HEK293T (cell line): ENCODE measurements around the gene PALLD.

Experiments used
- CTCF ChIA-PET: fragments of 350-600 bp; formaldehyde crosslinking; extraction: SDS; loops from one replicate; lab custom pipeline; 2021; ENCODE audit warnings: antibody characterized with exemption, inconsistent platforms; lab: Yijun Ruan, JAX
- POLR2A ChIA-PET: fragments of 350-600 bp; formaldehyde crosslinking; extraction: SDS; loops from one replicate; lab custom pipeline; 2020; ENCODE audit warnings: antibody characterized with exemption, inconsistent platforms; lab: Yijun Ruan, JAX
- DNase-seq: peaks from one replicate; pipeline ENCODE4 v3.0.0; 2012; ENCODE audit warnings: mixed read lengths; ENCODE audit errors: extremely low spot score
- ARNT ChIP-seq: fragments of 450-650 bp; IDR thresholded peaks from 2 replicates; pipeline ENCODE4 v1.6.1; 2017; ENCODE audit warnings: mild to moderate bottlenecking
- BHLHE40 ChIP-seq: fragments of 450-650 bp; IDR thresholded peaks from 2 replicates; pipeline ENCODE4 v1.6.1; 2016; ENCODE audit warnings: mild to moderate bottlenecking, moderate library complexity, borderline replicate concordance
- CTBP1 ChIP-seq: fragments of 450-650 bp; IDR thresholded peaks from 2 replicates; pipeline ENCODE4 v1.6.1; 2016; ENCODE audit warnings: borderline replicate concordance
- ELF4 ChIP-seq: fragments of 450-650 bp; IDR thresholded peaks from 2 replicates; pipeline ENCODE4 v1.6.1; 2017; ENCODE audit warnings: antibody characterized with exemption
- FOXA1 ChIP-seq: fragments of 450-650 bp; IDR thresholded peaks from 2 replicates; pipeline ENCODE4 v1.6.1; 2016; ENCODE audit warnings: mild to moderate bottlenecking
- FOXK2 ChIP-seq: fragments of 450-650 bp; IDR thresholded peaks from 2 replicates; pipeline ENCODE4 v1.6.1; 2016; ENCODE audit warnings: mild to moderate bottlenecking
- FOXM1 ChIP-seq: fragments of 450-650 bp; IDR thresholded peaks from 2 replicates; pipeline ENCODE4 v1.6.1; 2017; ENCODE audit warnings: mild to moderate bottlenecking, borderline replicate concordance
- HDGF ChIP-seq: fragments of 450-650 bp; IDR thresholded peaks from 2 replicates; pipeline ENCODE4 v1.6.1; 2017; ENCODE audit warnings: antibody characterized with exemption, borderline replicate concordance
- L3MBTL2 ChIP-seq: fragments of 450-650 bp; conservative IDR thresholded peaks from 2 replicates; pipeline ENCODE4 v1.6.1; 2016; ENCODE audit warnings: mild to moderate bottlenecking
- LEF1 ChIP-seq: fragments of 450-650 bp; IDR thresholded peaks from 2 replicates; pipeline ENCODE4 v1.6.1; 2017; ENCODE audit warnings: mild to moderate bottlenecking, borderline replicate concordance
- NFRKB ChIP-seq: fragments of 450-650 bp; IDR thresholded peaks from 2 replicates; pipeline ENCODE4 v1.6.1; 2016; ENCODE audit warnings: mild to moderate bottlenecking, moderate library complexity
- PKNOX1 ChIP-seq: fragments of 450-650 bp; IDR thresholded peaks from 2 replicates; pipeline ENCODE4 v1.6.1; 2016
- SP1 ChIP-seq: fragments of 450-650 bp; IDR thresholded peaks from 2 replicates; pipeline ENCODE4 v1.6.1; 2017
- SUZ12 ChIP-seq: fragments of 450-650 bp; IDR thresholded peaks from 2 replicates; pipeline ENCODE4 v1.6.1; 2016; ENCODE audit warnings: mild to moderate bottlenecking
- TARDBP ChIP-seq: fragments of 450-650 bp; IDR thresholded peaks from 2 replicates; pipeline ENCODE4 v1.6.1; 2016
- ZNF384 ChIP-seq: fragments of 450-650 bp; IDR thresholded peaks from 2 replicates; pipeline ENCODE4 v1.6.1; 2016

The PALLD gene

DNA sequence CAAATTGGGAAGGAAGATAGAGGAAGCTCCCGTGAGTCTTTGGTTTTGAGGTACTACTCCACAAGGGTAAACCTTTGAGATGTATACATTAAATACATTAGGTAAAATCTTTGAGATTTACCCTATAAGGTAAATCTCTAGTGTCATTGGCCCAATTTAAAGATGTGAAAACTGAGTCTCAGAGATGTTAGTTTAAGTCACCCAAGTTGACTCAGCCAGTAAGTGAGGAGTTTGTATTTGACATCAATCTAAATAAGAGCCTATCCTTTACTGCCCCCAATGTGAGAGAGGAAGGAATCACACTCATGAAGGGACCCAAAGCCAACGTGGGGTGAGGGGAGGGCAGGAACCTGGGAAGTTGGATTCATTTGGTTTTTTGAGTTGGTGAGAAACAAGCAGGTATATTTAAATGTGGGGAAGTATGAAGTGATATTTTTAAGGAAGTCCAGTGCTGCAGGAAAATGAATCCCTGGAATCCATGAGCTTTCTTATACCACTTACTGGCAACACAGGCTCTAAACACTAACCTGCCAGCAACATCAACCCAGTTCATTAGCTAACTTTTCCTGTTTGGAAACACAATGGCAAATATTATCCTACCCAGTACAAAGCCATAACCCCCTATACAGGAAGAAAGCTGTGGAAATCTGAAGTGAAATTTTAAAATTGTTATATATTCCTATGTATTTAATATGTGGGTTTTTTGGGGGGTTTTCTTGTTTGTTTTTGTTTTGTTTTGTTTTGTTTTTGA lies 55.3 kb downstream of the PALLD start:
- TF ChIP-seq NFRKB: no peak
- no peak for TF ChIP-seq FOXM1
- TF ChIP-seq L3MBTL2: no peak
- no peak for TF ChIP-seq FOXK2
- no peak for TF ChIP-seq HDGF
- no peak for TF ChIP-seq PKNOX1
- TF ChIP-seq SUZ12: no peak
- TF ChIP-seq TARDBP: no peak
- no peak for TF ChIP-seq CTBP1
- TF ChIP-seq ZNF384: no peak
- no peak for TF ChIP-seq LEF1
- TF ChIP-seq SP1: no peak
- TF ChIP-seq BHLHE40: no peak
- TF ChIP-seq ARNT: no peak
- no peak for TF ChIP-seq FOXA1
- TF ChIP-seq ELF4: no peak
- CTCF ChIA-PET: interaction anchor here (1.5 kb wide), 1 partner anchor 10 kb away, joined by 8 read pairs; no protein-coding TSS in a partner anchor
- POLR2A ChIA-PET: no interaction called here
- DNase-seq: no peak

DNA sequence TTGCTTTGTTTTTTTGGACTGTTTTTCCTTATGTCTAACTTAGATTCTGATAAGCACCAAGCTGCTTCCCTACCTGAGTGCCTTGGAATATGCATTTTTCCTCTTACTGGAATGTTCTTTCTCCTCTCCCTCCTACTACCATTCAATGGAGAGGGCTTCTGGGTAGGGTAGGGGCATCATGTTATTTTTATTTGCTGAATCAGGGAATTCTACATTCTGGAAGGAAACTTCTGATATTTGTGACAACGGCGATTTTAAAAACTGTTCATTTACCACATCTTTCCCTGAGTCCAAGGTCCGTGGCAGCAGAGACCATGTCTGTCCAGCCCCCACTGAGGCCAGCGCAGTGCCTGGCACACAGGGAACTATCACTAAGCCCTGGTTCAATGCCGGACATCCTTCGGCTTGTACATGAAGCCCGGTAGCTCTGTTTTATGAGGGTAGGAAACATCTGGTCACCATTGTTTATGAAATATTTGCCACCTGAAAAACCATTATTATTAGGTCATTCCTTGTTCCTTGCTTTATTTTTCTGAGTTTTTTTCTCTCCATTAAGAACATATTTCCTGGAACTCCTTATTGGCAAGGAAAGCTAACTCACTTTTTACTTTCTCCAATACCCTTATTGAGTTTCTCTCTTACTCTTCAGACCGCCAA lies 57.0 kb downstream of the PALLD start:
- ChIA-PET POLR2A (no interaction called here), CTCF (no interaction called here)
- TF ChIP-seq LEF1 (no peak), ZNF384 (no peak), L3MBTL2 (no peak), CTBP1 (no peak), ARNT (no peak), FOXM1 (no peak), BHLHE40 (no peak), SUZ12 (no peak), PKNOX1 (no peak), NFRKB (no peak), FOXA1 (no peak), FOXK2 (no peak), SP1 (no peak), TARDBP (no peak), HDGF (no peak), ELF4 (no peak)
- no peak for DNase-seq

- TF ChIP-seq FOXK2 (no peak), NFRKB (no peak), SUZ12 (no peak), LEF1 (no peak), SP1 (no peak)
- ChIA-PET POLR2A (no interaction called here), CTCF (no interaction called here)
- no peak for DNase-seq
These were observed 58.6 kb downstream of the PALLD start for GRCh38 chr4:168555437-168555836.

GRCh38 chr4:168557658-168558057 lies 60.8 kb downstream of the PALLD start:
- DNase-seq: no peak
- CTCF ChIA-PET: interaction anchor here (1.7 kb wide), 1 partner anchor 42 kb away, joined by 7 read pairs; no protein-coding TSS in a partner anchor
- POLR2A ChIA-PET: no interaction called here
- TF ChIP-seq CTBP1: no peak
- TF ChIP-seq L3MBTL2: no peak
- no peak for TF ChIP-seq LEF1
- no peak for TF ChIP-seq FOXM1
- no peak for TF ChIP-seq SP1
- TF ChIP-seq PKNOX1: no peak
- no peak for TF ChIP-seq NFRKB
- no peak for TF ChIP-seq ELF4
- TF ChIP-seq HDGF: no peak

GRCh38 chr4:168558599-168558998 lies 61.7 kb downstream of the PALLD start:
- ChIA-PET CTCF (interaction anchor here (1.7 kb wide), 1 partner anchor 43 kb away, joined by 7 read pairs; no protein-coding TSS in a partner anchor), POLR2A (no interaction called here)
- DNase-seq: no peak
- TF ChIP-seq ARNT: no peak
- TF ChIP-seq ZNF384: no peak
- no peak for TF ChIP-seq HDGF
- TF ChIP-seq BHLHE40: no peak
- no peak for TF ChIP-seq SP1
- no peak for TF ChIP-seq FOXM1
- TF ChIP-seq L3MBTL2: no peak
- no peak for TF ChIP-seq ELF4
- no peak for TF ChIP-seq NFRKB
- TF ChIP-seq SUZ12: no peak
- no peak for TF ChIP-seq CTBP1
- TF ChIP-seq FOXA1: no peak
